ENCODE results near the gene FAU.

Gene FAU

GRCh38 chr11:65121865-65122696 lies at the start of gene FAU, which contains the start of gene MRPL49:
Gene FAU, minus strand, starts transcription at chr11:65122134. Its CDS starts 321 bp downstream, at chr11:65121813.
Gene MRPL49, plus strand, starts transcription at chr11:65122321. Its CDS starts 26 bp downstream, at chr11:65122347.
- no peak within 1 kb of the TSS for H2AFZ ChIP-seq (ENCODE audit: low read depth, low read length)
- H3K36me3 ChIP-seq (ENCODE audit: insufficient read depth, low read length): peaks cover 50% of the 10 kb centered on the region
- no peaks in the 10 kb centered on the region for H3K9me3 ChIP-seq (ENCODE audit: low read length)
- H3K4me1 ChIP-seq (ENCODE audit: insufficient read depth, low read length): peaks cover 15% of the 10 kb centered on the region
- H3K4me3 ChIP-seq (ENCODE audit: low read length): peak within 1 kb of the TSS; percentile 93
- H3K27me3 ChIP-seq (ENCODE audit: insufficient read depth, low read length): no peaks in the 10 kb centered on the region

- Histone ChIP-seq H3K4me1 (ENCODE audit: insufficient read depth, low read length) (no peaks in the 10 kb centered on the region), H3K27me3 (ENCODE audit: insufficient read depth, low read length) (no peaks in the 10 kb centered on the region), H3K9me3 (ENCODE audit: low read length) (no peaks in the 10 kb centered on the region), H2AFZ (ENCODE audit: low read depth, low read length) (no peak within 1 kb of the TSS), H3K4me3 (ENCODE audit: low read length) (no peak within 1 kb of the TSS), H3K36me3 (ENCODE audit: insufficient read depth, low read length) (no peaks in the 10 kb centered on the region)
These were observed 48.2 kb upstream of the FAU start, which contains the start of gene SPDYC for GRCh38 chr11:65170058-65170534. Gene SPDYC, plus strand, starts transcription at chr11:65170233. Its CDS starts 1,125 bp downstream, at chr11:65171358.

- H2AFZ ChIP-seq (ENCODE audit: low read depth, low read length): no peak overlapping the region
- H3K9me3 ChIP-seq (ENCODE audit: low read length): no peaks in the 10 kb centered on the region
- no peaks in the 10 kb centered on the region for H3K36me3 ChIP-seq (ENCODE audit: insufficient read depth, low read length)
- no peaks in the 10 kb centered on the region for H3K27me3 ChIP-seq (ENCODE audit: insufficient read depth, low read length)
- H3K4me3 ChIP-seq (ENCODE audit: low read length): no peak overlapping the region
- H3K4me1 ChIP-seq (ENCODE audit: insufficient read depth, low read length): no peaks in the 10 kb centered on the region
These were observed 47.3 kb upstream of the FAU start for GRCh38 chr11:65169164-65169641.

GRCh38 chr11:65167656-65168055 lies 45.7 kb upstream of the FAU start:
- Histone ChIP-seq H3K4me3 (ENCODE audit: low read length) (no peak overlapping the region), H3K27me3 (ENCODE audit: insufficient read depth, low read length) (no peaks in the 10 kb centered on the region), H3K36me3 (ENCODE audit: insufficient read depth, low read length) (no peaks in the 10 kb centered on the region), H3K9me3 (ENCODE audit: low read length) (no peaks in the 10 kb centered on the region), H3K4me1 (ENCODE audit: insufficient read depth, low read length) (no peaks in the 10 kb centered on the region), H2AFZ (ENCODE audit: low read depth, low read length) (no peak overlapping the region)

- Histone ChIP-seq H3K4me3 (ENCODE audit: low read length) (no peak overlapping the region), H3K27me3 (ENCODE audit: insufficient read depth, low read length) (no peaks in the 10 kb centered on the region), H3K36me3 (ENCODE audit: insufficient read depth, low read length) (no peaks in the 10 kb centered on the region), H2AFZ (ENCODE audit: low read depth, low read length) (no peak overlapping the region), H3K9me3 (ENCODE audit: low read length) (no peaks in the 10 kb centered on the region), H3K4me1 (ENCODE audit: insufficient read depth, low read length) (no peaks in the 10 kb centered on the region)
These were observed 45.0 kb upstream of the FAU start for GRCh38 chr11:65166893-65167292.

- no peak overlapping the region for H3K4me3 ChIP-seq (ENCODE audit: low read length)
- no peaks in the 10 kb centered on the region for H3K36me3 ChIP-seq (ENCODE audit: insufficient read depth, low read length)
- H3K9me3 ChIP-seq (ENCODE audit: low read length): no peaks in the 10 kb centered on the region
- no peak overlapping the region for H2AFZ ChIP-seq (ENCODE audit: low read depth, low read length)
- no peaks in the 10 kb centered on the region for H3K27me3 ChIP-seq (ENCODE audit: insufficient read depth, low read length)
- no peaks in the 10 kb centered on the region for H3K4me1 ChIP-seq (ENCODE audit: insufficient read depth, low read length)
These were observed 43.7 kb upstream of the FAU start for GRCh38 chr11:65165410-65166317.

- no peak overlapping the region for H3K4me3 ChIP-seq (ENCODE audit: low read length)
- no peak overlapping the region for H2AFZ ChIP-seq (ENCODE audit: low read depth, low read length)
- no peaks in the 10 kb centered on the region for H3K27me3 ChIP-seq (ENCODE audit: insufficient read depth, low read length)
- H3K36me3 ChIP-seq (ENCODE audit: insufficient read depth, low read length): no peaks in the 10 kb centered on the region
- no peaks in the 10 kb centered on the region for H3K4me1 ChIP-seq (ENCODE audit: insufficient read depth, low read length)
- no peaks in the 10 kb centered on the region for H3K9me3 ChIP-seq (ENCODE audit: low read length)
These were observed 41.8 kb upstream of the FAU start for GRCh38 chr11:65163684-65164083.

GRCh38 chr11:65160643-65161042 lies 38.7 kb upstream of the FAU start:
- no peak overlapping the region for H2AFZ ChIP-seq (ENCODE audit: low read depth, low read length)
- no peak overlapping the region for H3K4me3 ChIP-seq (ENCODE audit: low read length)
- H3K4me1 ChIP-seq (ENCODE audit: insufficient read depth, low read length): no peaks in the 10 kb centered on the region
- no peaks in the 10 kb centered on the region for H3K27me3 ChIP-seq (ENCODE audit: insufficient read depth, low read length)
- no peaks in the 10 kb centered on the region for H3K9me3 ChIP-seq (ENCODE audit: low read length)
- no peaks in the 10 kb centered on the region for H3K36me3 ChIP-seq (ENCODE audit: insufficient read depth, low read length)

GRCh38 chr11:65159012-65159411 lies 37.1 kb upstream of the FAU start:
- Histone ChIP-seq H3K27me3 (ENCODE audit: insufficient read depth, low read length) (no peaks in the 10 kb centered on the region), H3K36me3 (ENCODE audit: insufficient read depth, low read length) (no peaks in the 10 kb centered on the region), H3K4me1 (ENCODE audit: insufficient read depth, low read length) (no peaks in the 10 kb centered on the region), H2AFZ (ENCODE audit: low read depth, low read length) (no peak overlapping the region), H3K4me3 (ENCODE audit: low read length) (no peak overlapping the region), H3K9me3 (ENCODE audit: low read length) (no peaks in the 10 kb centered on the region)

- Histone ChIP-seq H3K4me1 (ENCODE audit: insufficient read depth, low read length) (no peaks in the 10 kb centered on the region), H2AFZ (ENCODE audit: low read depth, low read length) (no peak overlapping the region), H3K9me3 (ENCODE audit: low read length) (no peaks in the 10 kb centered on the region), H3K27me3 (ENCODE audit: insufficient read depth, low read length) (no peaks in the 10 kb centered on the region), H3K4me3 (ENCODE audit: low read length) (no peak overlapping the region), H3K36me3 (ENCODE audit: insufficient read depth, low read length) (no peaks in the 10 kb centered on the region)
These were observed 35.4 kb upstream of the FAU start for GRCh38 chr11:65157336-65157735.

- no peaks in the 10 kb centered on the region for H3K4me1 ChIP-seq (ENCODE audit: insufficient read depth, low read length)
- no peak overlapping the region for H2AFZ ChIP-seq (ENCODE audit: low read depth, low read length)
- no peaks in the 10 kb centered on the region for H3K27me3 ChIP-seq (ENCODE audit: insufficient read depth, low read length)
- H3K36me3 ChIP-seq (ENCODE audit: insufficient read depth, low read length): no peaks in the 10 kb centered on the region
- H3K4me3 ChIP-seq (ENCODE audit: low read length): no peak overlapping the region
- no peaks in the 10 kb centered on the region for H3K9me3 ChIP-seq (ENCODE audit: low read length)
These were observed 35.0 kb upstream of the FAU start for GRCh38 chr11:65156926-65157325.

- Histone ChIP-seq H2AFZ (ENCODE audit: low read depth, low read length) (no peak overlapping the region), H3K4me1 (ENCODE audit: insufficient read depth, low read length) (no peaks in the 10 kb centered on the region), H3K36me3 (ENCODE audit: insufficient read depth, low read length) (no peaks in the 10 kb centered on the region), H3K9me3 (ENCODE audit: low read length) (no peaks in the 10 kb centered on the region), H3K27me3 (ENCODE audit: insufficient read depth, low read length) (no peaks in the 10 kb centered on the region), H3K4me3 (ENCODE audit: low read length) (no peak overlapping the region)
These were observed 34.3 kb upstream of the FAU start for GRCh38 chr11:65156256-65156655.

GRCh38 chr11:65152122-65152521 lies 30.2 kb upstream of the FAU start:
- peaks cover 8% of the 10 kb centered on the region for H3K4me1 ChIP-seq (ENCODE audit: insufficient read depth, low read length)
- no peaks in the 10 kb centered on the region for H3K36me3 ChIP-seq (ENCODE audit: insufficient read depth, low read length)
- no peaks in the 10 kb centered on the region for H3K27me3 ChIP-seq (ENCODE audit: insufficient read depth, low read length)
- H3K4me3 ChIP-seq (ENCODE audit: low read length): no peak overlapping the region
- no peaks in the 10 kb centered on the region for H3K9me3 ChIP-seq (ENCODE audit: low read length)
- H2AFZ ChIP-seq (ENCODE audit: low read depth, low read length): no peak overlapping the region
